Heart right ventricle (tissue), 16 donors: Measurements from ENCODE around the gene STK38L. TPM values are rescaled to one million over a fixed set of nuclear protein-coding genes. Genes with fewer than 3 reads are reported as not detected.

ENCODE experiments used
- ATAC-seq, 8 donors: fragments of 200-7000 bp; cut with Tn5 transposase; one replicate each; pipeline ENCODE4 v1.9.1; 2020; ENCODE audit warnings: mild to moderate bottlenecking in 8 of 8, moderate library complexity in 8 of 8, moderate number of reproducible peaks in 1 of 8
- DNase-seq, 2 donors: peaks; one replicate each; pipeline ENCODE4 v3.0.0-alpha.2; 2020
- H3K27ac ChIP-seq, 10 donors: fragments of 200-600 bp; sonication (generic) in 2 of 10; one replicate each; pipeline versions ENCODE4 v1.5.0 to v1.8.0; 2020 to 2022; ENCODE audit warnings: mild to moderate bottlenecking in 3 of 10
- H3K27me3 ChIP-seq, 7 donors: fragments of 200-600 bp; one replicate each; pipeline ENCODE4 v1.8.0; 2021 to 2022; ENCODE audit warnings: mild to moderate bottlenecking in 2 of 7
- H3K36me3 ChIP-seq, 9 donors: fragments of 200-600 bp; sonication (generic) in 1 of 9; one replicate each; pipeline versions ENCODE4 v1.5.0 to v1.8.0; 2020 to 2022; ENCODE audit warnings: mild to moderate bottlenecking in 2 of 9
- H3K4me1 ChIP-seq, 9 donors: fragments of 200-600 bp; sonication (generic) in 1 of 9; one replicate each; pipeline versions ENCODE4 v1.5.0 to v1.8.0; 2020 to 2022; ENCODE audit warnings: mild to moderate bottlenecking in 4 of 9
- H3K4me3 ChIP-seq, 10 donors: fragments of 200-600 bp; sonication (generic) in 2 of 10; one replicate each; pipeline versions ENCODE4 v1.5.0 to v1.8.0; 2020 to 2022; ENCODE audit warnings: mild to moderate bottlenecking in 7 of 10, moderate library complexity in 2 of 10
- H3K9me3 ChIP-seq, 11 donors: fragments of 200-600 bp in 10 of 11; sonication (generic) in 2 of 11; one replicate each; pipeline versions ENCODE4 v1.5.0 to v1.8.0; 2013 to 2022; ENCODE audit warnings: mild to moderate bottlenecking in 2 of 11, control low read depth in 1 of 11, moderate library complexity in 1 of 11
- CTCF ChIP-seq, 9 donors: fragments of 200-600 bp; sonication (generic) in 2 of 9; IDR thresholded peaks; one replicate each; pipeline versions ENCODE4 v1.5.0 to v1.8.0; 2021 to 2022; ENCODE audit warnings: antibody characterized with exemption in 9 of 9, mild to moderate bottlenecking in 5 of 9, moderate library complexity in 1 of 9
- WGBS, 2 donors: extraction: QIAGEN DNeasy Blood & Tissue Kit; methylation state at CpG; one replicate each; pipeline ENCODE4 v1.1.7; 2013; ENCODE audit warnings: inconsistent platforms in 1 of 2; 5-methylcytosine and 5-hydroxymethylcytosine counted together
- intact Hi-C, 10 donors: fragments of 100-400 bp; cut with DNase I; formaldehyde crosslinking; loops; one replicate each; pipeline versions ENCODE4 v1.11.1 to v1.14.2; 2022
- polyA plus RNA-seq, 2 donors: library from polyadenylated mRNA; stranded (reverse); fragments of 200-250 nt; gene quantifications; one replicate each; pipeline ENCODE4 v1.2.3, GENCODE V29; 2013
- total RNA-seq, 10 donors: library from RNA; stranded (reverse); fragmentation: NEBNext Ultra II Directional in 3 of 10; extraction: Animal tissue kit (Norgen Biotek cat#: 25700) in 3 of 10; gene quantifications; one replicate each; pipeline versions ENCODE4 v1.2.1 to v1.2.4, GENCODE V29; 2021 to 2023
- donor health status: Arrhythmogenic right ventricular cardiomyopathy.
- donor health status: ischemic (EF 13 %, LVEDD 7.1; RV severe dilation, severe dysfunction).
- donor health status: healthy with polysubstance abuse.
- donor health status: DM: no; HTN: yes; CAD: no.
- donor health status: DM: no; HTN: no; CAD: no.
- donor health status: ischemic (EF 25% LVEDD 6.9; RV normal size, moderate dysfunction).
- donor health status: ischemic (EF 25% LVEDD 5.7; RV mildly dilated, moderate dysfunction).
- donor health status: healthy.
- donor health status: DM: yes; HTN: yes; CAD: no.
- donor health status: Ischemic cardiomyopathy.
- donor health status: ischemic (EF 35%, LVEDD 5.7; RV mildly dilated, moderate dysfunction).
- donor health status: nonischemic (EF 11% LVEDD 7.7; RV severe dilation, severe dysfunction).
- donor health status: DM: yes; HTN: yes; CAD: no.
- donor health status: PGD.
- donor health status: ischemic (EF 29% LVEDD 5.4; RV normal size, mild dysfunction).
- donor health status: nonischemic (EF 23%, LVEDD 6.1; RV moderate dilation, normal function).

Gene STK38L
- total and polyA plus RNA-seq, 12 donors = 9.5 to 165 (median 82.5) TPM

GRCh38 chr12:27220055-27220987 is 23.8 kb upstream of the STK38L start:
- H3K27me3 ChIP-seq = no peaks in the 10 kb centered on the region
- no peak for ATAC-seq
- no peak for TF ChIP-seq CTCF (IDR thresholded peaks at IDR 0.05)
- DNase-seq = no peak
- no peaks in the 10 kb centered on the region for H3K36me3 ChIP-seq
- H3K4me1 ChIP-seq = peaks cover 0 to 24% (median 0%) of the 10 kb centered on the region in 9 donors
- intact Hi-C loops = loop anchor here in 1 of 10 donors (10.0 kb wide), 1 partner anchor 76 kb away; no protein-coding TSS in a partner anchor
- H3K27ac ChIP-seq = no peak overlapping the region
- H3K4me3 ChIP-seq = no peak overlapping the region
- 85 to 88% methylated on average over 4 of the region's 4 CpGs for WGBS, 2 donors
- no peaks in the 10 kb centered on the region for H3K9me3 ChIP-seq

- Histone ChIP-seq H3K27me3 (no peaks in the 10 kb centered on the region), H3K4me3 (no peak overlapping the region), H3K27ac (peak overlapping the region in 1 of 10 donors; percentile 45), H3K4me1 (peaks cover 0 to 29% (median 2%) of the 10 kb centered on the region in 9 donors), H3K36me3 (no peaks in the 10 kb centered on the region), H3K9me3 (no peaks in the 10 kb centered on the region)
- ATAC-seq (no peak), DNase-seq (no peak)
- 86 to 87% methylated on average over 4 of the region's 4 CpGs for WGBS, 2 donors
- no peak for TF ChIP-seq CTCF (IDR thresholded peaks at IDR 0.05)
- intact Hi-C loops = loop anchor here in 1 of 10 donors (10.0 kb wide), 1 partner anchor 76 kb away; no protein-coding TSS in a partner anchor
Observed at GRCh38 chr12:27220988-27221345, 23.1 kb upstream of the STK38L start.

- 88 to 91% methylated on average over 7 of the region's 7 CpGs for WGBS, 2 donors
- DNase-seq = no peak
- Histone ChIP-seq H3K36me3 (no peaks in the 10 kb centered on the region), H3K9me3 (no peaks in the 10 kb centered on the region), H3K4me3 (no peak overlapping the region), H3K27ac (peak overlapping the region in 1 of 10 donors; percentile 51), H3K27me3 (no peaks in the 10 kb centered on the region), H3K4me1 (peaks cover 6 to 38% (median 11%) of the 10 kb centered on the region in 9 donors)
- no peak for ATAC-seq
- no peak for TF ChIP-seq CTCF (IDR thresholded peaks at IDR 0.05)
- intact Hi-C loops = loop anchor here in 1 of 10 donors (10.0 kb wide), 1 partner anchor 77 kb away; no protein-coding TSS in a partner anchor
Observed at GRCh38 chr12:27221625-27222387, 22.3 kb upstream of the STK38L start.

- intact Hi-C loops = loop anchor here in 1 of 10 donors (10.0 kb wide), 1 partner anchor 82 kb away; no protein-coding TSS in a partner anchor
- H3K27ac ChIP-seq = peak overlapping the region; percentile 10 to 82 (median 57)
- H3K27me3 ChIP-seq = no peaks in the 10 kb centered on the region
- DNase-seq = peak in 1 of 2 donors; percentile 30
- no peaks in the 10 kb centered on the region for H3K9me3 ChIP-seq
- peak; percentile 66 to 89 (median 82) for ATAC-seq
- H3K4me1 ChIP-seq = peaks cover 6 to 35% (median 13%) of the 10 kb centered on the region in 9 donors
- no peaks in the 10 kb centered on the region for H3K36me3 ChIP-seq
- no peak for TF ChIP-seq CTCF (IDR thresholded peaks at IDR 0.05)
- 24% methylated on average over 5 of the region's 5 CpGs for WGBS, 2 donors
- no peak overlapping the region for H3K4me3 ChIP-seq
Observed at GRCh38 chr12:27226407-27226929, 17.6 kb upstream of the STK38L start.
